ENCODE measurements around the gene CCDC177.

DNA sequence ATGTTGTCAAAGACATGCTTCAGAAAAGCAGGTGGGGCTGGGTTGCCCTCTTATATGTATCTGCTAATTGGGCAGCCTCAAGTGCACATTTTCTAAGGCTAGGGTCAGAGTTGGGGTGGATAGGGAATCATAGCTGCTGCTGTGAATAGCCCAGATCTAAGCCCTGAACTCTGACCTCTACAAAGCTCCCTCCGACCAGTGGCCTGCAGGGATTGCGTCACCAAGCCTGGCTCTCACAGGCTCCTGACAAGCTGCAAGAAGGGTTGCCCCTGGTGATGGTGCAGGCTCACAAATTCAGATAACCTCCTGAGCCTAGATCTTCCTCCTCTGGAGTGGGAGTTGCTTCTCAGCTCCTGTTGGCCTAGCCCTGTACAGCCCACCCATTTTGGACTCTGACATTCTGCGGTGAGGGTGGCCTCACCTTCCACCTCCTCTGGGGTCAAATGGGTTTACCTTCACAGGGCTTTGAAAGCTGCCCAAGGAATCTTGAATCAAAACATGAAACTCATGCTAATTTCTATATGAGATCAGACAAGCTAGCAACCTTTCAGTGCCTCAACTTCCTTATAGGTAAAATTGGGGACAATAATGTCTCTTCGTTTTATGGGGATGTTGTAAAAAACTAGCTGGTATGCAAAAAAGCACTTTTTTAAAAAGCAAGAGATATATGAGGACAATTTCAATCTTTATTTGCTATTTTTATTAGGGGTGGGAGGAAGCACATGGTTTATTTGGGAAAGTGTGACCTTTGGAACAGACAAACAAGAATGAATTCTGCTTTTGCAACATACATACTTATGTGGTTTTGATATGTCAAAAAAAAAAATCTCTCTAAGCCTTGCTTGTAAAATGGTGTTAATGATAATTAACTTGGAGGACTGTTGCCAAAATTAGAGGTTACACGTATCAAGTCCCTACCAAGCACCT is 31.9 kb upstream of the CCDC177 start:
- TF ChIP-seq JUN (IDR thresholded peaks at IDR 0.05; ENCODE audit: low read depth, low read length) = no peak
- no peak for TF ChIP-seq CREB1 (IDR thresholded peaks at IDR 0.05)
- TF ChIP-seq EZH2 (IDR thresholded peaks at IDR 0.05; ENCODE audit: low read depth, low read length, severe bottlenecking) = no peak
- no peak for TF ChIP-seq USF2 (IDR thresholded peaks at IDR 0.05; ENCODE audit: low read length)
- TF ChIP-seq SIN3A (conservative IDR thresholded peaks at IDR 0.05 in 1 of 2, IDR thresholded peaks at IDR 0.05 in 1 of 2; ENCODE audit: low read depth in 1 of 2, low read length in 2 of 2) = no peak
- TF ChIP-seq NANOG (IDR thresholded peaks at IDR 0.05; ENCODE audit: insufficient read depth, low read depth, low read length, poor library complexity, severe bottlenecking) = no peak
- TF ChIP-seq TEAD4 (IDR thresholded peaks at IDR 0.05; ENCODE audit: low read depth, low read length) = no peak
- no peak for TF ChIP-seq CTCF (IDR thresholded peaks at IDR 0.05; ENCODE audit: control extremely low read depth in 1 of 3, insufficient read depth in 1 of 3, low read depth in 1 of 3, low read length in 3 of 3)
